SU-DHL-6 (cell line): Measurements from ENCODE around the gene AIG1.

Source experiments
- H2AFZ ChIP-seq: fragments of 200-600 bp; sonication (generic); 2 replicates; pipeline ENCODE4 v1.6.1; 2014; ENCODE audit warnings: low read depth, mild to moderate bottlenecking, moderate library complexity, mixed read lengths, antibody characterized with exemption, low read length; ENCODE audit not compliant: severe bottlenecking
- H3F3A ChIP-seq: fragments of 200-600 bp; shearing (Covaris generic); 2 replicates; pipeline ENCODE4 v1.6.0; 2016; ENCODE audit warnings: antibody characterized with exemption, mild to moderate bottlenecking; ENCODE audit not compliant: insufficient read depth
- H3K27ac ChIP-seq: fragments of 200-600 bp; sonication (generic); 2 replicates; pipeline ENCODE4 v1.5.1; 2016; ENCODE audit warnings: low read depth, mild to moderate bottlenecking, low read length, moderate library complexity, mixed read lengths
- H3K27me3 ChIP-seq: fragments of 200-600 bp; sonication (generic), shearing (Covaris generic); 2 replicates; pipeline ENCODE4 v1.6.0; 2014; ENCODE audit warnings: mild to moderate bottlenecking, low read length
- H3K36me3 ChIP-seq: fragments of 200-600 bp; sonication (generic); 2 replicates; pipeline ENCODE4 v1.6.1; 2014; ENCODE audit warnings: mild to moderate bottlenecking, low read length, mixed read lengths
- H3K4me2 ChIP-seq: fragments of 300-600, 200-600 bp; shearing (Covaris generic), sonication (generic); 2 replicates; pipeline ENCODE4 v1.6.0; 2014; ENCODE audit warnings: low read length, low read depth, mild to moderate bottlenecking; ENCODE audit not compliant: poor library complexity, severe bottlenecking
- H3K4me3 ChIP-seq: fragments of 200-600 bp; sonication (generic); 2 replicates; pipeline ENCODE4 v1.5.1; 2014; ENCODE audit warnings: antibody characterized with exemption, low read length, mild to moderate bottlenecking, mixed read lengths; ENCODE audit not compliant: insufficient read depth, poor library complexity, severe bottlenecking
- H3K79me2 ChIP-seq: fragments of 200-600 bp; sonication (generic); 2 replicates; pipeline ENCODE4 v1.6.1; 2014; ENCODE audit warnings: mild to moderate bottlenecking, low read length, moderate library complexity; ENCODE audit not compliant: insufficient read depth
- H3K9ac ChIP-seq: fragments of 200-600 bp; sonication (generic); 2 replicates; pipeline ENCODE4 v1.7.0; 2014; ENCODE audit warnings: mild to moderate bottlenecking, low read length
- H3K9me2 ChIP-seq: fragments of 200-600 bp; sonication (generic); replicated peaks from 2 replicates; pipeline ENCODE4 v1.6.1; 2014; ENCODE audit warnings: low read length; ENCODE audit not compliant: insufficient read depth
- H3K9me3 ChIP-seq: fragments of 200-600 bp; sonication (generic); 2 replicates; pipeline ENCODE4 v1.6.1; 2014; ENCODE audit warnings: low read length, mixed read lengths; ENCODE audit not compliant: insufficient read depth
- H4K20me1 ChIP-seq: fragments of 200-600 bp; sonication (generic); 2 replicates; pipeline ENCODE4 v1.6.1; 2014; ENCODE audit warnings: low read depth, mild to moderate bottlenecking, antibody characterized with exemption, low read length, moderate library complexity, mixed read lengths
- EZH2phosphoT487 ChIP-seq: fragments of 200-600 bp; sonication (generic), shearing (Covaris generic); conservative IDR thresholded peaks from 2 replicates; pipeline ENCODE4 v1.6.1; 2018; ENCODE audit warnings: mild to moderate bottlenecking, antibody characterized with exemption, low read length, moderate library complexity, mixed read lengths
- TF ChIP-seq, protein P1 (sequence below): fragments of 200-600 bp; sonication (generic); IDR thresholded peaks from one replicate; pipeline ENCODE4 v1.5.1; 2017; ENCODE audit warnings: antibody characterized with exemption, mild to moderate bottlenecking, low read length, moderate library complexity; ENCODE audit not compliant: insufficient read depth, poor library complexity, severe bottlenecking

The AIG1 gene

GRCh38 chr6:143325379-143326140 is 264.9 kb downstream of the AIG1 start:
- Histone ChIP-seq H3K9ac (no peak overlapping the region), H3K79me2 (no peaks in the 10 kb centered on the region), H3K9me2 (no peaks in the 10 kb centered on the region), H4K20me1 (no peaks in the 10 kb centered on the region), H3K27me3 (no peaks in the 10 kb centered on the region), H3K27ac (no peak overlapping the region), H2AFZ (no peak overlapping the region), H3K9me3 (no peaks in the 10 kb centered on the region), H3F3A (no peaks in the 10 kb centered on the region), H3K4me2 (no peak overlapping the region), H3K4me3 (no peak overlapping the region), H3K36me3 (no peaks in the 10 kb centered on the region)
- TF ChIP-seq EZH2phosphoT487: no peak
- TF ChIP-seq, protein P1, sequence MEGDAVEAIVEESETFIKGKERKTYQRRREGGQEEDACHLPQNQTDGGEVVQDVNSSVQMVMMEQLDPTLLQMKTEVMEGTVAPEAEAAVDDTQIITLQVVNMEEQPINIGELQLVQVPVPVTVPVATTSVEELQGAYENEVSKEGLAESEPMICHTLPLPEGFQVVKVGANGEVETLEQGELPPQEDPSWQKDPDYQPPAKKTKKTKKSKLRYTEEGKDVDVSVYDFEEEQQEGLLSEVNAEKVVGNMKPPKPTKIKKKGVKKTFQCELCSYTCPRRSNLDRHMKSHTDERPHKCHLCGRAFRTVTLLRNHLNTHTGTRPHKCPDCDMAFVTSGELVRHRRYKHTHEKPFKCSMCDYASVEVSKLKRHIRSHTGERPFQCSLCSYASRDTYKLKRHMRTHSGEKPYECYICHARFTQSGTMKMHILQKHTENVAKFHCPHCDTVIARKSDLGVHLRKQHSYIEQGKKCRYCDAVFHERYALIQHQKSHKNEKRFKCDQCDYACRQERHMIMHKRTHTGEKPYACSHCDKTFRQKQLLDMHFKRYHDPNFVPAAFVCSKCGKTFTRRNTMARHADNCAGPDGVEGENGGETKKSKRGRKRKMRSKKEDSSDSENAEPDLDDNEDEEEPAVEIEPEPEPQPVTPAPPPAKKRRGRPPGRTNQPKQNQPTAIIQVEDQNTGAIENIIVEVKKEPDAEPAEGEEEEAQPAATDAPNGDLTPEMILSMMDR: no peak

DNA sequence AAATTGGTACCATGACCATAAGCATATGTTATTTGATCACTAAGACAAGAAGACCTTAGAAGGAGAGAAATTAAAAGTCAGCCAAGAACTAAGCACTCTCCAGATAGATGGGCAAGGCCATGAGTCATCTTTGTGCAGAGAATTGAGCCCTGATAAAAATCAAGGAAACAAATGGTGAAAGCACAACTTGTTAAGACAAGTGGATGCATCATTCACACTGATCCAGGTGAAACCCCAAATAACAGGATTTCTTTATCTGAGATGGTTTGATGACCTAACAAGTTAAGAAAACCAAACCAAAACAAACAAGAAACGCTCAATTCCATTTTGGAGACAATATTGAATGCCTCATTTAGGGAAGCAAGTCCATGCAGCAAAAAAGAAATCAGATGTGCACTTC is 268.2 kb downstream of the AIG1 start:
- Histone ChIP-seq H3K27ac (no peak overlapping the region), H3F3A (no peaks in the 10 kb centered on the region), H3K4me2 (no peak overlapping the region), H3K9me3 (no peaks in the 10 kb centered on the region), H3K9me2 (no peaks in the 10 kb centered on the region; the same call in 1 of the 2 replicates), H2AFZ (no peak overlapping the region), H3K9ac (no peak overlapping the region), H3K79me2 (no peaks in the 10 kb centered on the region), H3K27me3 (no peaks in the 10 kb centered on the region), H3K36me3 (no peaks in the 10 kb centered on the region), H3K4me3 (no peak overlapping the region), H4K20me1 (no peaks in the 10 kb centered on the region)
- TF ChIP-seq, protein P1: no peak
- TF ChIP-seq EZH2phosphoT487: no peak

- no peaks in the 10 kb centered on the region for H3K27me3 ChIP-seq
Observed at GRCh38 chr6:143329323-143329722, 268.6 kb downstream of the AIG1 start.

More at GRCh38 chr6:143329323-143329722, 268.6 kb downstream of the AIG1 start:
- no peak for TF ChIP-seq EZH2phosphoT487
- TF ChIP-seq, protein P1: no peak
- no peaks in the 10 kb centered on the region for H3K9me3 ChIP-seq
- H2AFZ ChIP-seq: no peak overlapping the region
- H3K9me2 ChIP-seq: no peaks in the 10 kb centered on the region; the same call in 1 of the 2 replicates
- H3K36me3 ChIP-seq: no peaks in the 10 kb centered on the region
- H4K20me1 ChIP-seq: no peaks in the 10 kb centered on the region
- H3K9ac ChIP-seq: no peak overlapping the region
- H3K4me3 ChIP-seq: no peak overlapping the region
- H3K79me2 ChIP-seq: no peaks in the 10 kb centered on the region
- no peaks in the 10 kb centered on the region for H3F3A ChIP-seq
- H3K27ac ChIP-seq: no peak overlapping the region
- no peak overlapping the region for H3K4me2 ChIP-seq
